Fibroblast of mammary gland (primary cell): ENCODE data around the gene OR2V1.

Experiments
- DNase-seq: peaks from one replicate; pipeline ENCODE4 v3.0.0-alpha.2; 2010; ENCODE audit warnings: low read depth
- H3K4me3 ChIP-seq: 2 replicates; pipeline ENCODE4 v1.5.1; 2011; ENCODE audit warnings: low read depth, mild to moderate bottlenecking, low read length, moderate library complexity; ENCODE audit not compliant: control insufficient read depth
- TF ChIP-seq, protein P1 (sequence below): conservative IDR thresholded peaks from 2 replicates; pipeline ENCODE4 v1.5.1; 2011; ENCODE audit warnings: low read depth, low read length, inconsistent platforms; ENCODE audit not compliant: control insufficient read depth, insufficient read depth

Gene OR2V1

DNA sequence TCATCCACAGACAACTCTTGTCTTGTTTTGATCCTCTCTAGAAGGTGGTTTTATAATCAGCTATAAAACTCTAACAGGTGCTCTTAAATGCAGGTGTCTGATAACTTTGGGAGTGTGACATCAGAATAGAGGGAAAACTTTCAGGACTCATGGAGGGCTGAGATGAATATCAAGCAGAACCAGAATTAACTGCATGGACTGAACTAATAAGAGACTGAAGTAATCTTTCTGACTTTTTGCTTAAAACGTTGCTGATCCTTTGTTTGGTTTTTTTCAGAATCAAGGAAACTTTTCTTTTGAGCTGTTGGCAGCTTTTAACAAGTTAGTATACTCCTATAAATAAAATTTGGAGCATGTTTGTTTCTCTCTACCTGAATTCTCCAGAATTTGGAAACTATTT is 14.2 kb upstream of the OR2V1 start:
- TF ChIP-seq, protein P1, sequence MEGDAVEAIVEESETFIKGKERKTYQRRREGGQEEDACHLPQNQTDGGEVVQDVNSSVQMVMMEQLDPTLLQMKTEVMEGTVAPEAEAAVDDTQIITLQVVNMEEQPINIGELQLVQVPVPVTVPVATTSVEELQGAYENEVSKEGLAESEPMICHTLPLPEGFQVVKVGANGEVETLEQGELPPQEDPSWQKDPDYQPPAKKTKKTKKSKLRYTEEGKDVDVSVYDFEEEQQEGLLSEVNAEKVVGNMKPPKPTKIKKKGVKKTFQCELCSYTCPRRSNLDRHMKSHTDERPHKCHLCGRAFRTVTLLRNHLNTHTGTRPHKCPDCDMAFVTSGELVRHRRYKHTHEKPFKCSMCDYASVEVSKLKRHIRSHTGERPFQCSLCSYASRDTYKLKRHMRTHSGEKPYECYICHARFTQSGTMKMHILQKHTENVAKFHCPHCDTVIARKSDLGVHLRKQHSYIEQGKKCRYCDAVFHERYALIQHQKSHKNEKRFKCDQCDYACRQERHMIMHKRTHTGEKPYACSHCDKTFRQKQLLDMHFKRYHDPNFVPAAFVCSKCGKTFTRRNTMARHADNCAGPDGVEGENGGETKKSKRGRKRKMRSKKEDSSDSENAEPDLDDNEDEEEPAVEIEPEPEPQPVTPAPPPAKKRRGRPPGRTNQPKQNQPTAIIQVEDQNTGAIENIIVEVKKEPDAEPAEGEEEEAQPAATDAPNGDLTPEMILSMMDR, result no peak
- no peak overlapping the region for H3K4me3 ChIP-seq
- no peak for DNase-seq

DNA sequence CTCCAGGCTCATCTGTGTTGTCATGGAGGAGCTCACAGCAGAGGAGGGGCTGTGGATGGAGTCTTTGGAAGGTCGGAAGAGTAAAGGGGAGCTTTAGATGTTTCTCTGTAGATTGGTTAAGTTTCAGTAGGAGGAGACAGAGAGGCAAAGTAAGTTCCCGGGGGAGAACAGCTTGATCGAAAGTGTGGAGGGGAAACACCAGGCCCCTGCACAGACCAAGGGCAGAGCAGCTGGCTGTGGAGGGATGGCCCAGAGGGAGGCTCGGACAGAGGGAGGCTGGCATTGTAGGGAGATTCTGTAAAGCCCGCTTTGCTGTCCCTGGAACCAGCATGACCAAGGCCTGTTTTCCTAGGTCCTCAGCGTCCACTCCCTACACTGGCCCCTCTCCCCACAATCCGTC is 11.1 kb upstream of the OR2V1 start:
- TF ChIP-seq, protein P1, result no peak
- DNase-seq, result no peak
- H3K4me3 ChIP-seq, result no peak overlapping the region

DNA sequence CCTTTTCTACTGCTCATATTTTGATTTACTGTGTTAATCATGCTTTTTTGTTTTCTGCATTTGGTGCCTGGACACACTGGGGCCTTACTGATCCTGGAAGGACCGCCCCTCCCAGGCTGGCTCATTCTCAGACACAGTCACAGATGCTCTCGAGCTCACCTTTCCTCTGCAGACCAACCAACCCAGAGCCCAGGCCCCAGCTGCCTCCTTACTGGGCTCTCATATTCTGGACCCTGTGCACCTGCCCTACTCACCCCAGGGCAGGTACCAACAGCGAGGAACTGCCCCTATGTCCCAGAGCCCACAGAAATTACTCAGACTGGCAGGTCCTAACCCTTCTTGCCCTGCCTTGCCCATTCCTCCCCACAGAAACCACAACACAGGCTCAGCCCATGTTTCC is 9.8 kb upstream of the OR2V1 start:
- no peak for DNase-seq
- H3K4me3 ChIP-seq, result no peak overlapping the region
- TF ChIP-seq, protein P1, result no peak

DNA sequence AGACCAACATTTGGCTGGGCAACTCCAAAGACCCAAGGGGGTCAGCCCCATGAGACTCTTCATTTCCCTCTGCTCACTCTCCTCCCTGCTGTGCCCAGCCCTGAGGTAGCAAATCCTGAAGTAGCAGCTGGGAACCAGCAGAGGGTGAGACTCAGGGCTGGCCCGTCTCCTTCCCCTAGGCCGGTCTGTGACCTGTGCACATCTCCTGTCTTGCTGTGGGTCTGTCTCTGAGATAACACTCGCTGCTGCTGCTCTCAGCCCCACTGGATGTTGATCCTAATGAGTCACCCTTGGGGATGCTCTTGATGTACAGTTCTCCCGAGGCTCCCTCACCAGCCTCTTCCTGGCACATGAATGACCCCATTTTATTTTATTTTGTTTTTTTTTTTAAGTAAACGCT is 7.3 kb upstream of the OR2V1 start:
- no peak overlapping the region for H3K4me3 ChIP-seq
- TF ChIP-seq, protein P1, result peak; percentile 9
- no peak for DNase-seq

DNA sequence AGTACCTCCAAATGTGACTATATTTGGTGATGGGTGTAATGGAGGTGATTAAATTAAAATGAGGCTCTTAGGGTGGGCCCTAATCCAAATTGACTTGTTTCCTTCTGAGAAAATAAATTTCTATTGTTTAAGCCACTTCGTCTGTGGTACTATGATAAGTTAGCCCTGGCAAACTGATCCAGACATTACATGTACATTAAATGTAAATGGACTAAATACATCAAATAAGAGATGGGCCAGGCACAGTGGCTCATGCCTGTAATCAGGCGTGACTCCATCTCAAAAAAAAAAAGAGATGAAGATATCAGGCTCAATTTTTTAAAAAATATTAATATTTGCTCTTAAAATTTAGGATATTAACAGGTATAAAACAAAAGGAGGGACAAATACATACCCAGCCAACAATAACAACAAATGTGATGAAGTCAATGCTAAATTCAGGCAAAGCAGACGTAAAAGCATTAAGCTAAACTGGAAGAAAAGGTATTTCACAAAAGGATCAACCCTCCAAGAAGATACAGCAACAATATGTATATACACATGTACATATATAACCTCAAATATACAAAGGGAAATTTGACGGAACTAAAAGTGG is 5.5 kb upstream of the OR2V1 start:
- no peak for DNase-seq
- TF ChIP-seq, protein P1, result no peak
- H3K4me3 ChIP-seq, result no peak overlapping the region

DNA sequence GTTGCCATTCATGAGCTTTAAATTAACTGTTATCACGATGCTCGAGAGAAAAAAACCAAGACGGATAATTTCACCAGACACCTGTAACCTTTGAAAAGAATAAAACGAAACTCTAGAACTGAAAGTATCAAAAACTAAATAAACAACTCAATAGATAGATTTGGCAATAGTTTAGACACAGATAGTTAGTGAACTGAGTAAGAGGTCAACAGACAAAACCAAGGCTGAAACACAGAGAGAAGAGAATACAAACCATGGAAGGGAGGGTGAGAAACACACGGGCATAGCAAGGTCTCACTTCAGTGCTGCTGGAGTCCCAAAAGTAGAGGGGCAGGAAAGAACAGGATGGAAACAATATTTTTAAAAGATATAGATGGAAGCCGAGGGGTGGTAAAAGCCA is 3.3 kb upstream of the OR2V1 start:
- H3K4me3 ChIP-seq, result no peak overlapping the region
- TF ChIP-seq, protein P1, result no peak
- no peak for DNase-seq
